ENCODE data around the gene SLC16A1. TPM values are rescaled to one million over a fixed set of nuclear protein-coding genes. Genes with fewer than 3 reads are reported as not detected.
"Not testable (repeated sequence)": the region's sequence is repeated elsewhere in the genome, so short reads cannot be mapped to it uniquely, and the experiment has no call there.

The SLC16A1 gene
- total and polyA plus RNA-seq, 2 of the 8 experiments (the other 6 are each of a cell fraction or from before 2014, with no cell fraction given): 435 to 545 TPM

GRCh38 chr1:112889906-112890305 lies 66.1 kb downstream of the SLC16A1 start:
- POLR2A ChIA-PET (ENCODE audit: partially characterized antibody): interaction anchor here (0.6 to 3.6 kb wide), 5 partner anchors 9 to 251 kb away, joined by 3 to 17 read pairs (median 4); no protein-coding TSS in a partner anchor
- not testable (repeated sequence) for H3K79me2 ChIP-seq (ENCODE audit: control insufficient read depth in 1 of 2, insufficient read depth in 2 of 2, low read length in 2 of 2); H4K5ac ChIP-seq (ENCODE audit: insufficient read length, low read depth, low read length); H3K4me1 ChIP-seq (replicated peaks in 1 of 4; ENCODE audit: control insufficient read depth in 3 of 4, insufficient read depth in 4 of 4, low read length in 3 of 4); H3K4ac ChIP-seq (replicated peaks; ENCODE audit: insufficient read length, low read depth, low read length); H3K36me3 ChIP-seq (ENCODE audit: control insufficient read depth in 2 of 4, insufficient read depth in 4 of 4, low read length in 3 of 4); H4K91ac ChIP-seq (replicated peaks; ENCODE audit: insufficient read length, low read length); H3K9me3 ChIP-seq (ENCODE audit: insufficient read depth in 2 of 2, low read depth in 1 of 2, low read length in 1 of 2); H3K27ac ChIP-seq (ENCODE audit: low read depth, low read length); H2AK5ac ChIP-seq (ENCODE audit: low read depth, low read length); H3K56ac ChIP-seq (replicated peaks; ENCODE audit: insufficient read length, low read depth, low read length); H2BK120ac ChIP-seq (replicated peaks; ENCODE audit: low read depth, low read length); H2BK12ac ChIP-seq (ENCODE audit: low read depth, low read length); H2AFZ ChIP-seq (ENCODE audit: low read length); H3K4me2 ChIP-seq (ENCODE audit: insufficient read depth in 1 of 2, low read depth in 2 of 2, low read length in 2 of 2); H3K4me3 ChIP-seq (ENCODE audit: extremely low read depth in 1 of 4, insufficient read depth in 2 of 4, low read depth in 3 of 4, low read length in 4 of 4); H3K18ac ChIP-seq (ENCODE audit: extremely low read depth, low read length); H2BK20ac ChIP-seq (ENCODE audit: low read length); H3K23me2 ChIP-seq (ENCODE audit: low read depth, low read length); DNase-seq (ENCODE audit: low read depth in 1 of 2, low spot score in 2 of 2); FAIRE-seq; H3K79me1 ChIP-seq (ENCODE audit: low read depth, low read length); H3K9ac ChIP-seq (replicated peaks in 1 of 4; ENCODE audit: extremely low read depth in 1 of 4, low read depth in 3 of 4, low read length in 3 of 4); H4K20me1 ChIP-seq (replicated peaks in 1 of 2; ENCODE audit: control insufficient read depth in 1 of 2, insufficient read depth in 2 of 2, low read length in 2 of 2); H2BK5ac ChIP-seq (ENCODE audit: low read depth, low read length); H3K14ac ChIP-seq (ENCODE audit: insufficient read length); H2BK15ac ChIP-seq (ENCODE audit: low read length); H3K23ac ChIP-seq (ENCODE audit: insufficient read length); H3K27me3 ChIP-seq (replicated peaks in 1 of 4; ENCODE audit: control insufficient read depth in 3 of 4, extremely low read depth in 1 of 4, insufficient read depth in 3 of 4, low read length in 3 of 4); H4K8ac ChIP-seq (ENCODE audit: extremely low read depth, insufficient read depth, low read length)
- WGBS, 2 experiments (ENCODE audit: extremely low coverage in 1 of 2, insufficient coverage in 1 of 2, insufficient read length in 1 of 2, insufficient replicate concordance in 2 of 2, low coverage in 1 of 2, low lambda C conversion rate in 2 of 2, missing lambda C conversion rate in 1 of 2): 95% methylated on average over 9 of the region's 9 CpGs; no CpG with 5 or more reads in 1 of the 2 experiments
- CTCF ChIA-PET (ENCODE audit: partially characterized antibody): interaction anchor here (0.8 to 2.3 kb wide), 7 partner anchors 8 to 183 kb away, joined by 4 to 11 read pairs (median 5); partner anchors contain the start of gene LRIG2

All from H1 (cell line).